ENCODE results near the gene PLXNB3.

DNA sequence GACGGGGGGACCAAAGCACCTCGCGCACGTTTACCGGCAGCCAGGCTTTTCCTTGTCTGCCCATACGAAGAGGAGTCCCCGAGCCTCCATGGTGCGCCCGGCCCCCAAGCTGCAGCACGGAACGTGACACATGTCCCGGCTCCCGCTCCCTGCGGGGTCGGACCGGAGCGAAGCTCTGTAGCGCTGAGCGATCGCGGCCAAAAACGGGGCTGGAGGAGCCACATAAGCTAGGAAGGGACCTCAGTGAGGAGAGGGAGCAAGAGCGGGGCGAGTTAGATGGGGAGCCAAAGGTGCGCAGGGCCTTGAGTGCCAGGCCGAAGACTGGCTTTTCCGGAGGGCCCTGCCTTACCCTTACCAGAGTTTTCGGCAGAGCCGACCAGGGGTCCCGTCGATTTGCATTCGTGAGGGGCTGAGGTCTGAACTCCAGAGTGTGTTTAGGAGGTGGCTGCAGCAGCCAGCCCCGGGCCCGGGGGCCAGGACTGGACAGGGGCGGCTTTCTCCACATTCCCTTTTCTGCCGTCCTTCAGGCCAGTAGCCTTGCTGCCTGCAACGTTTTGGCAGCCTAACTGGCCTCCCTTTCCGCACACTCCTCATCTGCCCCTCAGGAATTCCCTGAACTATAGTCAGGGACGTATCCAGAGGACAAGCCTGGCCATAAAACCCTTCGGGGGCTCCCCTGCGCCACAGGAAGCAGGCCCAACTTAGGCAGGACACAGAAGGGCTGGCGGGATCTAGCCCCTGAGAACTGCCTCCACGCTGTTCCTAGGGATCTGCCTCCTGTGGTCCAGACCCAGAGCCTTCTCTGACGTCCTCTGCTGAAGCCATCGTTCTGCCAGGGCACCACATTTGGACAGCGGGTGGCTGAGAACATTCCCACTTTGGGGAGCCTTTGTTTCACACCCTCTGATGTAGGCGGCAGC lies 31.1 kb downstream of the PLXNB3 start:
- TF ChIP-seq ELF4 (CRISPR knock-in tag; IDR thresholded peaks at IDR 0.05; ENCODE audit: low read depth): no peak
- TF ChIP-seq, protein P1, sequence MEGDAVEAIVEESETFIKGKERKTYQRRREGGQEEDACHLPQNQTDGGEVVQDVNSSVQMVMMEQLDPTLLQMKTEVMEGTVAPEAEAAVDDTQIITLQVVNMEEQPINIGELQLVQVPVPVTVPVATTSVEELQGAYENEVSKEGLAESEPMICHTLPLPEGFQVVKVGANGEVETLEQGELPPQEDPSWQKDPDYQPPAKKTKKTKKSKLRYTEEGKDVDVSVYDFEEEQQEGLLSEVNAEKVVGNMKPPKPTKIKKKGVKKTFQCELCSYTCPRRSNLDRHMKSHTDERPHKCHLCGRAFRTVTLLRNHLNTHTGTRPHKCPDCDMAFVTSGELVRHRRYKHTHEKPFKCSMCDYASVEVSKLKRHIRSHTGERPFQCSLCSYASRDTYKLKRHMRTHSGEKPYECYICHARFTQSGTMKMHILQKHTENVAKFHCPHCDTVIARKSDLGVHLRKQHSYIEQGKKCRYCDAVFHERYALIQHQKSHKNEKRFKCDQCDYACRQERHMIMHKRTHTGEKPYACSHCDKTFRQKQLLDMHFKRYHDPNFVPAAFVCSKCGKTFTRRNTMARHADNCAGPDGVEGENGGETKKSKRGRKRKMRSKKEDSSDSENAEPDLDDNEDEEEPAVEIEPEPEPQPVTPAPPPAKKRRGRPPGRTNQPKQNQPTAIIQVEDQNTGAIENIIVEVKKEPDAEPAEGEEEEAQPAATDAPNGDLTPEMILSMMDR (IDR thresholded peaks at IDR 0.05): no peak
- TF ChIP-seq, protein P2, sequence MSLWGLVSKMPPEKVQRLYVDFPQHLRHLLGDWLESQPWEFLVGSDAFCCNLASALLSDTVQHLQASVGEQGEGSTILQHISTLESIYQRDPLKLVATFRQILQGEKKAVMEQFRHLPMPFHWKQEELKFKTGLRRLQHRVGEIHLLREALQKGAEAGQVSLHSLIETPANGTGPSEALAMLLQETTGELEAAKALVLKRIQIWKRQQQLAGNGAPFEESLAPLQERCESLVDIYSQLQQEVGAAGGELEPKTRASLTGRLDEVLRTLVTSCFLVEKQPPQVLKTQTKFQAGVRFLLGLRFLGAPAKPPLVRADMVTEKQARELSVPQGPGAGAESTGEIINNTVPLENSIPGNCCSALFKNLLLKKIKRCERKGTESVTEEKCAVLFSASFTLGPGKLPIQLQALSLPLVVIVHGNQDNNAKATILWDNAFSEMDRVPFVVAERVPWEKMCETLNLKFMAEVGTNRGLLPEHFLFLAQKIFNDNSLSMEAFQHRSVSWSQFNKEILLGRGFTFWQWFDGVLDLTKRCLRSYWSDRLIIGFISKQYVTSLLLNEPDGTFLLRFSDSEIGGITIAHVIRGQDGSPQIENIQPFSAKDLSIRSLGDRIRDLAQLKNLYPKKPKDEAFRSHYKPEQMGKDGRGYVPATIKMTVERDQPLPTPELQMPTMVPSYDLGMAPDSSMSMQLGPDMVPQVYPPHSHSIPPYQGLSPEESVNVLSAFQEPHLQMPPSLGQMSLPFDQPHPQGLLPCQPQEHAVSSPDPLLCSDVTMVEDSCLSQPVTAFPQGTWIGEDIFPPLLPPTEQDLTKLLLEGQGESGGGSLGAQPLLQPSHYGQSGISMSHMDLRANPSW (CRISPR knock-in tag; conservative IDR thresholded peaks at IDR 0.05; ENCODE audit: low read depth): no peak

All from WTC11 (cell line).